ENCODE results near the gene SMOC1.

Gene SMOC1

DNA sequence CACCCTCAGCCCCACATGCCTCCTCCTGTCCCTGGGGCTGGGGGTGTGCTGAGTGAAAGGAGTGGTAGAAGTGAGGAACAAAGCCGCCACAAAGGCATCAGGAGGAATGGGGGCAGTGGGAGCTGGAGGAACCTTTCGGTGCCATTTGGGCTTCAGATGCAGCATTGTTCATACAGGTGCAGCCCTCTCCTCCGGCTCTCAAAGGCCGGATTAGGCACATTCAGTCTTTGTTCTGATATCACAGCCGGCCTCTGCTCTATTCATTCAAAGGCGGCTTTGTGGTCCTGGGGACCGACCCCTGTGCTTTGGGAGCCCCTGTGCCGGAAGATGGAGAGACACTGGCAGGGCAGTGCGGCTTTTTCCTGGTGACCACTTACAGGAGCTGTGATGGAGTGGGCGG, 53.2 kb downstream of the SMOC1 start:
- Histone ChIP-seq H3K23ac (ENCODE audit: low read length in 2 of 2) (no peak overlapping the region), H3K4ac (ENCODE audit: low read depth in 1 of 2, low read length in 2 of 2) (no peak overlapping the region), H3K4me3 (ENCODE audit: insufficient read depth in 1 of 2, low read depth in 1 of 2, low read length in 2 of 2) (no peak overlapping the region), H3K18ac (ENCODE audit: low read depth in 1 of 2, low read length in 2 of 2) (no peak overlapping the region), H3K14ac (ENCODE audit: low read length in 2 of 2) (no peak overlapping the region), H2BK120ac (ENCODE audit: low read depth, low read length) (no peak overlapping the region), H3K4me2 (ENCODE audit: low read length, poor library complexity, severe bottlenecking) (no peak overlapping the region), H3K36me3 (ENCODE audit: control insufficient read depth in 1 of 2, insufficient read depth in 2 of 2, low read depth in 1 of 2, low read length in 2 of 2) (no peaks in the 10 kb centered on the region), H4K8ac (ENCODE audit: low read length) (no peak overlapping the region), H3K4me1 (ENCODE audit: control insufficient read depth, insufficient read depth, low read depth, low read length) (peaks cover 12% of the 10 kb centered on the region), H3K27ac (ENCODE audit: low read length, poor library complexity, severe bottlenecking) (no peak overlapping the region), H2BK15ac (ENCODE audit: low read depth, poor library complexity, severe bottlenecking) (no peak overlapping the region), H3K9ac (ENCODE audit: low read length) (no peak overlapping the region), H2BK12ac (ENCODE audit: low read length in 2 of 2) (no peak overlapping the region), H2AFZ (ENCODE audit: low read depth, low read length) (no peak overlapping the region), H4K91ac (ENCODE audit: low read length) (no peak overlapping the region), H2AK5ac (ENCODE audit: low read length, severe bottlenecking) (no peak overlapping the region), H3K9me3 (ENCODE audit: control insufficient read depth, low read length) (no peaks in the 10 kb centered on the region), H2BK5ac (ENCODE audit: low read depth, low read length, poor library complexity, severe bottlenecking) (no peak overlapping the region), H3K79me1 (replicated peaks; ENCODE audit: low read length, poor library complexity, severe bottlenecking) (peaks cover 29% of the 10 kb centered on the region), H3K27me3 (ENCODE audit: control insufficient read depth in 1 of 2, insufficient read depth in 1 of 2, low read length in 2 of 2) (peaks cover 0 to 23% of the 10 kb centered on the region in 2 experiments)
- 82% methylated on average over 10 of the region's 10 CpGs for WGBS
- DNase-seq = no peak

DNA sequence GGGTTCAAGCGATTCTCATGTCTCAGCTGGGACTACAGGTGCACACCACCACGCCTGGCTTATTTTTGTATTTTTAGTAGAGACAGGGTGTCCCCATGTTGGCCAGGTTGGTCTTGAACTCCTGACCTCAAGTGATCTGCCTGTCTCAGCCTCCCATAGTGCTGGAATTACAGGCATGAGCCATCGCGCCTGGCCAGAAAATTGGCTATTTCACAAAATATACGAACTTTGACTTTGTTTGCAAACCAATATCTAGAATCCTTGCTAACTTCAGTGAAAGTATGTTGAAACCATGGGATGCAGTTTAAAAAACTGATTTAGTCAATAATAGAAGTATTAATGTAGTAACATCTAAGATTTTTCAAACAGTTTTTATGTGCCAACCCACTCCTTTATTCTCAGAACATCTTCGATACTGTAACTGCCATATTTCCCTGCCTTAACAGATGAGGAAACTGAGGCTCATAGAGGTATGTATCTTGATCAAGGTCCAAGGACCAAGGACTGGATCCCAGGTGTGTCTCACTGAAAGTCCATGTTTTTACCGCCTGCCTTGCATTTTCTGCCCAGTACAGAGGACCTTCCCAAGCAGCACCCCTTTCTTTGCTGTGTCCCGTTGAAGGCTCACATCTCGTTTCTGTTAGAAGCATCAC, 54.5 kb downstream of the SMOC1 start:
- no peak for DNase-seq
- no peak overlapping the region for H2AFZ ChIP-seq (ENCODE audit: low read depth, low read length)
- H3K4ac ChIP-seq (ENCODE audit: low read depth in 1 of 2, low read length in 2 of 2) = no peak overlapping the region
- no peak overlapping the region for H3K4me2 ChIP-seq (ENCODE audit: low read length, poor library complexity, severe bottlenecking)
- no peak overlapping the region for H2BK12ac ChIP-seq (ENCODE audit: low read length in 2 of 2)
- no peaks in the 10 kb centered on the region for H3K36me3 ChIP-seq (ENCODE audit: control insufficient read depth in 1 of 2, insufficient read depth in 2 of 2, low read depth in 1 of 2, low read length in 2 of 2)
- peaks cover 31% of the 10 kb centered on the region for H3K79me1 ChIP-seq (replicated peaks; ENCODE audit: low read length, poor library complexity, severe bottlenecking)
- H3K9ac ChIP-seq (ENCODE audit: low read length) = no peak overlapping the region
- H4K8ac ChIP-seq (ENCODE audit: low read length) = no peak overlapping the region
- H2BK15ac ChIP-seq (ENCODE audit: low read depth, poor library complexity, severe bottlenecking) = no peak overlapping the region
- H3K9me3 ChIP-seq (ENCODE audit: control insufficient read depth, low read length) = no peaks in the 10 kb centered on the region
- H3K23ac ChIP-seq (ENCODE audit: low read length in 2 of 2) = no peak overlapping the region
- no peak overlapping the region for H2BK5ac ChIP-seq (ENCODE audit: low read depth, low read length, poor library complexity, severe bottlenecking)
- H3K4me3 ChIP-seq (ENCODE audit: insufficient read depth in 1 of 2, low read depth in 1 of 2, low read length in 2 of 2) = no peak overlapping the region
- no peak overlapping the region for H2BK120ac ChIP-seq (ENCODE audit: low read depth, low read length)
- no peak overlapping the region for H4K91ac ChIP-seq (ENCODE audit: low read length)
- H3K27me3 ChIP-seq (ENCODE audit: control insufficient read depth in 1 of 2, insufficient read depth in 1 of 2, low read length in 2 of 2) = peaks cover 0 to 29% of the 10 kb centered on the region in 2 experiments
- H2AK5ac ChIP-seq (ENCODE audit: low read length, severe bottlenecking) = no peak overlapping the region
- peaks cover 7% of the 10 kb centered on the region for H3K4me1 ChIP-seq (ENCODE audit: control insufficient read depth, insufficient read depth, low read depth, low read length)
- H3K18ac ChIP-seq (ENCODE audit: low read depth in 1 of 2, low read length in 2 of 2) = no peak overlapping the region
- no peak overlapping the region for H3K27ac ChIP-seq (ENCODE audit: low read length, poor library complexity, severe bottlenecking)
- no peak overlapping the region for H3K14ac ChIP-seq (ENCODE audit: low read length in 2 of 2)
- 89% methylated on average over 8 of the region's 9 CpGs for WGBS

DNA sequence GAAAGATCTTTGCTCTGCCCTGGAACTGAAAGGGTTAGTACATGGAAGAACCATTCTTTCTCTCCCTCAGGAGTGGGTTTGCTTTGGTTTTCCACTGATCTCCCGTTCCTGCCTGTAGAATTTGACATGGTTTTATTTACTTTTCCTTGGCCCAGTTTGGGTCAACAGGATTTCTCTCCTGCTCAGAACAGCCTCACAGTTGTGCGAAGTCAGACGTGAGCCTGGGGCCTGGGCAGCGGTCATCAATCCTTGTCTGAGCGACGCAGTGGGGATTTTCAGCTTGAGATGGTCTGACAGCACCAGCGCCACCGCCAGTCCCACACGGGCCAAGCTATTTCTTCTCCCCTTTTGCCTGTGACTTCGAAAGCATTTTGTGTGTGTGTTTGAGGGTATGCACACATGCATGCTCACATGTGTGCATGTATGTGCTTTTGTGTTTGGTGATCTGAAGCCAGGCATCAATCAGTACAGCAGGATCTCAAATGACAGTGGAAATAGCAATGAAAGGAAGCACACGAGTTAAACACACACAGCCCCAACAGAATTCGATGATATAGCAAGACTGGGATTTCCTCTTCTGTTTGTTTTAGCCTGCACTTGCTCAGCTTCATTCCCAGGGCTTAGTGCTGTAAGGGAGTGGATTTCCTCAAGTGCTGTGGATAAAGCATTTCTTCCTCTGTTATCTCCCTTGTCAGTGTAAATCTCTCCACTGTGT, 58.3 kb downstream of the SMOC1 start:
- H2AK5ac ChIP-seq (ENCODE audit: low read length, severe bottlenecking) = no peak overlapping the region
- no peak for DNase-seq
- no peak overlapping the region for H3K4me2 ChIP-seq (ENCODE audit: low read length, poor library complexity, severe bottlenecking)
- peaks cover 19% of the 10 kb centered on the region for H3K79me1 ChIP-seq (replicated peaks; ENCODE audit: low read length, poor library complexity, severe bottlenecking)
- no peak overlapping the region for H3K18ac ChIP-seq (ENCODE audit: low read depth in 1 of 2, low read length in 2 of 2)
- no peak overlapping the region for H3K4ac ChIP-seq (ENCODE audit: low read depth in 1 of 2, low read length in 2 of 2)
- no peak overlapping the region for H2BK5ac ChIP-seq (ENCODE audit: low read depth, low read length, poor library complexity, severe bottlenecking)
- H3K27me3 ChIP-seq (ENCODE audit: control insufficient read depth in 1 of 2, insufficient read depth in 1 of 2, low read length in 2 of 2) = peaks cover 0 to 19% of the 10 kb centered on the region in 2 experiments
- H3K9ac ChIP-seq (ENCODE audit: low read length) = no peak overlapping the region
- H4K91ac ChIP-seq (ENCODE audit: low read length) = no peak overlapping the region
- H3K9me3 ChIP-seq (ENCODE audit: control insufficient read depth, low read length) = no peaks in the 10 kb centered on the region
- H3K36me3 ChIP-seq (ENCODE audit: control insufficient read depth in 1 of 2, insufficient read depth in 2 of 2, low read depth in 1 of 2, low read length in 2 of 2) = no peaks in the 10 kb centered on the region
- no peaks in the 10 kb centered on the region for H3K4me1 ChIP-seq (ENCODE audit: control insufficient read depth, insufficient read depth, low read depth, low read length)
- no peak overlapping the region for H3K23ac ChIP-seq (ENCODE audit: low read length in 2 of 2)
- no peak overlapping the region for H3K14ac ChIP-seq (ENCODE audit: low read length in 2 of 2)
- no peak overlapping the region for H2BK12ac ChIP-seq (ENCODE audit: low read length in 2 of 2)
- H3K27ac ChIP-seq (ENCODE audit: low read length, poor library complexity, severe bottlenecking) = no peak overlapping the region
- no peak overlapping the region for H2BK15ac ChIP-seq (ENCODE audit: low read depth, poor library complexity, severe bottlenecking)
- no peak overlapping the region for H3K4me3 ChIP-seq (ENCODE audit: insufficient read depth in 1 of 2, low read depth in 1 of 2, low read length in 2 of 2)
- whole genome bisulfite sequencing = 53% methylated on average over 12 of the region's 12 CpGs
- H2BK120ac ChIP-seq (ENCODE audit: low read depth, low read length) = no peak overlapping the region
- no peak overlapping the region for H2AFZ ChIP-seq (ENCODE audit: low read depth, low read length)
- H4K8ac ChIP-seq (ENCODE audit: low read length) = no peak overlapping the region

DNA sequence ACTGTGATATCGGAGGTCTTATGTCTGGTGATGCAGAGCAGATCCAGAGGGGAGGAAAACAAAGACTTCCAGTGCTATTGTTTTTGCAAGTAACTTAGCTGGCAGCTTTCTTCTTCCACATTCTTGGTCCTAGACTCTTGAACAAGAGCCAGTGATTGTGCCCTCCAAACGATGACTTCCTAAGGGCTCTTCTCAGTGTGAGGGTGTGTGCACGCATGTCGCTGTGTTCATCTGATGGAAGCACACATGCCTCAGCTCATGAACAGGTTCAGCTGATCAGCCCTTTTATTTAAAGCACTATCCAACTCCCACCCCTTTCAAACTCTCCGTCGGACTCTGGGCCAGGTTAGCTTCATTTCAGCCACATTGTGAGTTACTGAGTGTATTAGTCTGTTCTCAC, 59.5 kb downstream of the SMOC1 start:
- no peak overlapping the region for H3K27ac ChIP-seq (ENCODE audit: low read length, poor library complexity, severe bottlenecking)

More for the DNA sequence above, 59.5 kb downstream of the SMOC1 start:
- H3K4me1 ChIP-seq (ENCODE audit: control insufficient read depth, insufficient read depth, low read depth, low read length) = peaks cover 6% of the 10 kb centered on the region
- H3K79me1 ChIP-seq (replicated peaks; ENCODE audit: low read length, poor library complexity, severe bottlenecking) = peaks cover 25% of the 10 kb centered on the region
- H2BK120ac ChIP-seq (ENCODE audit: low read depth, low read length) = no peak overlapping the region
- H3K23ac ChIP-seq (ENCODE audit: low read length in 2 of 2) = no peak overlapping the region
- no peak overlapping the region for H2AFZ ChIP-seq (ENCODE audit: low read depth, low read length)
- H3K4me2 ChIP-seq (ENCODE audit: low read length, poor library complexity, severe bottlenecking) = no peak overlapping the region
- no peak overlapping the region for H3K18ac ChIP-seq (ENCODE audit: low read depth in 1 of 2, low read length in 2 of 2)
- H3K14ac ChIP-seq (ENCODE audit: low read length in 2 of 2) = no peak overlapping the region
- no peak overlapping the region for H3K9ac ChIP-seq (ENCODE audit: low read length)
- no peak overlapping the region for H3K4ac ChIP-seq (ENCODE audit: low read depth in 1 of 2, low read length in 2 of 2)
- WGBS = 87% methylated on average over 6 of the region's 6 CpGs
- no peak overlapping the region for H3K4me3 ChIP-seq (ENCODE audit: insufficient read depth in 1 of 2, low read depth in 1 of 2, low read length in 2 of 2)
- peaks cover 0 to 21% of the 10 kb centered on the region in 2 experiments for H3K27me3 ChIP-seq (ENCODE audit: control insufficient read depth in 1 of 2, insufficient read depth in 1 of 2, low read length in 2 of 2)
- H3K9me3 ChIP-seq (ENCODE audit: control insufficient read depth, low read length) = no peaks in the 10 kb centered on the region
- no peaks in the 10 kb centered on the region for H3K36me3 ChIP-seq (ENCODE audit: control insufficient read depth in 1 of 2, insufficient read depth in 2 of 2, low read depth in 1 of 2, low read length in 2 of 2)
- H4K8ac ChIP-seq (ENCODE audit: low read length) = no peak overlapping the region
- H2BK12ac ChIP-seq (ENCODE audit: low read length in 2 of 2) = no peak overlapping the region
- no peak overlapping the region for H2AK5ac ChIP-seq (ENCODE audit: low read length, severe bottlenecking)
- H4K91ac ChIP-seq (ENCODE audit: low read length) = no peak overlapping the region
- DNase-seq = no peak
- H2BK5ac ChIP-seq (ENCODE audit: low read depth, low read length, poor library complexity, severe bottlenecking) = no peak overlapping the region
- H2BK15ac ChIP-seq (ENCODE audit: low read depth, poor library complexity, severe bottlenecking) = no peak overlapping the region

Data from mesenchymal stem cell (in vitro differentiated cells and primary cell).